ENCODE measurements around the gene SH3BP5.

DNA sequence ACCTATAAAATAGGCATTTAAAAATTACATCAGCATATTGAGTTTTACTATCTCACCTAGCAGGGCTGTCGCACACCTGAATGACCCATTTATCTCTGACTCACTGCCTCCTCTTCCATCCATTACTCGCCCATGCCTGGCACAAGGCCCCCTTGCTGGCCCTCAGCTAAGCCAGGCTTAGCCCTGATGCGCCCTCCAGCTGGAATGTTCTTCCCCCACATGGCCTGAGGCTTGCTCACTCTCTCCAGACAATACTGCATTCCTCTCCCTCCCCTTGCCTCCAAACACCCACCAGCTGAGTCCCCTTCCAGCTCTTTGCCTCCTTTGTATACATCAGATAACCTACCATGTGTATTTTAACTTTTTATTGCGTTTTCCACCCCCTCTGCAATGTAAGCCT, 7.2 kb downstream of the SH3BP5 start:
- TF ChIP-seq, protein P1, sequence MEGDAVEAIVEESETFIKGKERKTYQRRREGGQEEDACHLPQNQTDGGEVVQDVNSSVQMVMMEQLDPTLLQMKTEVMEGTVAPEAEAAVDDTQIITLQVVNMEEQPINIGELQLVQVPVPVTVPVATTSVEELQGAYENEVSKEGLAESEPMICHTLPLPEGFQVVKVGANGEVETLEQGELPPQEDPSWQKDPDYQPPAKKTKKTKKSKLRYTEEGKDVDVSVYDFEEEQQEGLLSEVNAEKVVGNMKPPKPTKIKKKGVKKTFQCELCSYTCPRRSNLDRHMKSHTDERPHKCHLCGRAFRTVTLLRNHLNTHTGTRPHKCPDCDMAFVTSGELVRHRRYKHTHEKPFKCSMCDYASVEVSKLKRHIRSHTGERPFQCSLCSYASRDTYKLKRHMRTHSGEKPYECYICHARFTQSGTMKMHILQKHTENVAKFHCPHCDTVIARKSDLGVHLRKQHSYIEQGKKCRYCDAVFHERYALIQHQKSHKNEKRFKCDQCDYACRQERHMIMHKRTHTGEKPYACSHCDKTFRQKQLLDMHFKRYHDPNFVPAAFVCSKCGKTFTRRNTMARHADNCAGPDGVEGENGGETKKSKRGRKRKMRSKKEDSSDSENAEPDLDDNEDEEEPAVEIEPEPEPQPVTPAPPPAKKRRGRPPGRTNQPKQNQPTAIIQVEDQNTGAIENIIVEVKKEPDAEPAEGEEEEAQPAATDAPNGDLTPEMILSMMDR (IDR thresholded peaks at IDR 0.05; ENCODE audit: low read depth, low read length): no peak
- TF ChIP-seq EZH2phosphoT487 (IDR thresholded peaks at IDR 0.05; ENCODE audit: low read depth): no peak
